SH-SY5Y (cell line): ENCODE measurements around the gene MAP4K2.

Source experiments
- GATA2 ChIP-seq: IDR thresholded peaks from 2 replicates; pipeline ENCODE4 v1.6.1; 2011; ENCODE audit warnings: mild to moderate bottlenecking, low read depth, low read length
- GATA3 ChIP-seq: IDR thresholded peaks from 2 replicates; pipeline ENCODE4 v1.6.1; 2011; ENCODE audit warnings: low read depth, mild to moderate bottlenecking, low read length, moderate library complexity

DNA sequence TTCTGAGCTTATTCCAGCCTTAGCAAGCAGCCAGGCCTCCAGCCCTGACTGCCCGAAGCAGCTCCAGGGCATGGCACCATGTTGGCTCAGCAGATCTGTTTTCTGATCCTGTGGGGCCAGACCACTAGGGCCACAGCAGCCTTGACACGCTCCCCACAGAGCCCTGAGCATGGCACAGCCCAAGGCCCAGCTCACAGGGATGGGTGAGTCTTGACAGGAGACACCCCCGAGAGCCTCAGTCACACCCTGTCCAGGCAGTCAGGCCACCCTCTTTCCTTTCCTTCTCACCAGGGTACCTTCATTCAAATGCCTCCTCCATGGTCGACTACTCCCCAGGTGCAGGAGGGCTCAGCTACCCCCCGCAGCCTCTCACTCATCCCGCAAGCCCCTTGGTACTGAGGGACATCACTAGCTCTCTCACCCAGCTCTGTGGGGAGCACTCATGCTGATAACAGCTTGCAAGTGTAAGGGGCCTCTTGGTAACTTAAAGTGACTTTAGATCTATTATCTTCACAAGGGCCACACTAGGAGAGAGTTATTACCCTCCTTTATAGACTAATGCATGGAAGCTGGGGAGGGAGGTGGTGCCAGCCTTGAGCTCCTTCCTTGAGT lies 45.3 kb upstream of the MAP4K2 start:
- no peak for TF ChIP-seq GATA2
- no peak for TF ChIP-seq GATA3
